Duodenal mucosa (tissue), 2 donors: ENCODE measurements around the gene SARNP.

Source experiments
- H3K27ac ChIP-seq: one replicate; pipeline ENCODE4 v1.7.0; 2013; ENCODE audit warnings: low read depth, low read length
- H3K27me3 ChIP-seq, 2 donors: one replicate each; pipeline ENCODE4 v1.7.0; 2013; ENCODE audit warnings: low read length in 2 of 2, control low read depth in 1 of 2; ENCODE audit not compliant: insufficient read depth in 2 of 2, control insufficient read depth in 1 of 2
- H3K36me3 ChIP-seq, 2 donors: one replicate each; pipeline ENCODE4 v1.7.0; 2013; ENCODE audit warnings: low read length in 2 of 2, control low read depth in 1 of 2; ENCODE audit not compliant: insufficient read depth in 2 of 2, control insufficient read depth in 1 of 2
- H3K4me1 ChIP-seq, 2 donors: one replicate each; pipeline ENCODE4 v1.7.0; 2013; ENCODE audit warnings: low read length in 2 of 2, control low read depth in 1 of 2; ENCODE audit not compliant: insufficient read depth in 2 of 2, control insufficient read depth in 1 of 2
- H3K4me3 ChIP-seq, 2 donors: one replicate each; pipeline ENCODE4 v1.7.0; 2013; ENCODE audit warnings: low read length in 2 of 2, low read depth in 1 of 2
- H3K9ac ChIP-seq, 2 donors: one replicate each; pipeline ENCODE4 v1.7.0; 2013; ENCODE audit warnings: low read length in 2 of 2, low read depth in 1 of 2
- H3K9me3 ChIP-seq, 2 donors: one replicate each; pipeline ENCODE4 v1.7.0; 2013; ENCODE audit warnings: low read length in 2 of 2, control low read depth in 1 of 2; ENCODE audit not compliant: control insufficient read depth in 1 of 2

Gene SARNP

DNA sequence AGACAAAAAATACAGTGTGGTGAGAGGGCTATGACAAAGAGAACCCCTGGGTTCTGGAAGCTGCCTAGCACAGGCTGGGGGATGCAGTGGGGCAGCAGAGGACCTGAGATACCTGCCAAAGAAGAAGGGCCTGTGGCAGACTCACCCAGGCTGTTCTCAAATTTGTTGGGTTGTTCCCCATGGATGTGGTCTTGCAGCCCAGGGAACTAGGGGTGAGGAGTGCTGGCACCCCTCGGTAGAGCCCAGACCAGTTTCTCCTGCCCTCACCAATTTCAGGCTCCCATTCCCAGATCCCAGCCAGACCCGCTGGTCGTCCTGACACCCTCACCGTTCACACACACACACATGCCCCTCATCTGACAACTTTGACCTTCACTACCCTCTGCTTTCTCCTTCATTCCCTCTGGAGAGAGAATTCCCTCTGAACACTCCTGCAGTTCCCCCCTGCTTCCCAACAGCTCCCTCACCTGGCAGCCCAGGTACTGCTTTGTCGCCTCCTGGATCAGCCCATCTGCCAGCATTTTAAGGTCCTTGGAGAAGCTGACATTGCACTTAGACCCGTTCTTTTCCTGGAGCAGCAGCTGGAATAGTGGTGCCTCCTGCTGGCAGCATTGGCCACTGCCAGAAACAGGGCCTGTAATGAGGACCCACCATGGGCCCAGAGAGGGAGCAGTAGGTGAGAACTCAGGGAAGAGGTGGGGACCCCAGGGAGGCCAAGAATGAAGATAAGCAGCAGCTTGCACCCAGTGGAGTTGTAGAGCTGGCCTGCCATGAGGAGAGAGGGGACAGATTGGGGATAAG is 80.5 kb downstream of the SARNP start:
- no peak overlapping the region for H3K27ac ChIP-seq
- no peaks in the 10 kb centered on the region for H3K9me3 ChIP-seq
- peaks cover 10 to 15% of the 10 kb centered on the region in 2 donors for H3K4me1 ChIP-seq
- peaks cover 0 to 4% of the 10 kb centered on the region in 2 donors for H3K27me3 ChIP-seq
- H3K36me3 ChIP-seq = no peaks in the 10 kb centered on the region
- no peak overlapping the region for H3K9ac ChIP-seq
- no peak overlapping the region for H3K4me3 ChIP-seq

DNA sequence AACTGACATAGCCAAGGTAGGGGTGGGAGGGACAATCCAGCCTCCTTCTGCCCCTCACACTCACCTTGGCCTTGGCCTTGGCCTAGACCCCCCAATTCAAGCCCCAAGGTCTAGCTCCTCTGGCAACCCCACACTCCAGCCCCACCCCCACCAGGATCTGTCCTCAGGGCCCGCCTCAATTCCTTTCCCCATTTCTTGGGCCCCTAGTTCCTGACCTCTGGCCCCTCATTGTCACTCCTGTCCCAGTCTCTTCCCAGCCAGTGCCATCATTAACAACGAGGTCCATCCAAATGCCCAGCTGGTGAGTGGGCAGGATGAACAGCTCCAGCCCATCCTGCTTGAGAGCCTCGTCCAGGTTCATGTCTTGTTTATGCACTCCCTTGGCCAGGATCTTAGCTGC is 81.4 kb downstream of the SARNP start:
- H3K36me3 ChIP-seq = no peaks in the 10 kb centered on the region
- no peak overlapping the region for H3K9ac ChIP-seq
- H3K9me3 ChIP-seq = no peaks in the 10 kb centered on the region
- H3K27ac ChIP-seq = no peak overlapping the region
- peaks cover 10 to 15% of the 10 kb centered on the region in 2 donors for H3K4me1 ChIP-seq
- no peaks in the 10 kb centered on the region for H3K27me3 ChIP-seq
- H3K4me3 ChIP-seq = no peak overlapping the region

DNA sequence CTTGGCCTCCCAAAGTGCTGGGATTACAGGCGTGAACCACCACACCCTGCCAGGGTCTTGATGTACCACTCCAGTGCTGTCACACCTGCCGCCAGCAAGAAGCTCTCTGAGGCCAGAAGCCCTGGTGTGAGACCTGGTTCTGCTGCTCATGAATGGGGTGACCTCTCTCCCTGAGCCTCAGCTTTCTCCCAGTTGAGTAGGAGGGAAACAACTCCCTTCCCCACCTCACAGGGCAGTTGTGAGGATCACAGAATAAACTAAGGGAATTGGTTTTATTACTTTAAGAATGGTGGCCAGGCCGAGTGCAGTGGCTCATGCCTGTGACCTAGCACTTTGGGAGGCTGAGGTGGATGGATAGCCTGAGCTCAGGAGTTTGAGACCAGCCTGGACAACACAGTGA is 82.9 kb downstream of the SARNP start:
- Histone ChIP-seq H3K4me1 (peaks cover 20 to 27% of the 10 kb centered on the region in 2 donors), H3K9me3 (no peaks in the 10 kb centered on the region), H3K9ac (no peak overlapping the region), H3K36me3 (no peaks in the 10 kb centered on the region), H3K27me3 (no peaks in the 10 kb centered on the region), H3K27ac (no peak overlapping the region), H3K4me3 (no peak overlapping the region)

DNA sequence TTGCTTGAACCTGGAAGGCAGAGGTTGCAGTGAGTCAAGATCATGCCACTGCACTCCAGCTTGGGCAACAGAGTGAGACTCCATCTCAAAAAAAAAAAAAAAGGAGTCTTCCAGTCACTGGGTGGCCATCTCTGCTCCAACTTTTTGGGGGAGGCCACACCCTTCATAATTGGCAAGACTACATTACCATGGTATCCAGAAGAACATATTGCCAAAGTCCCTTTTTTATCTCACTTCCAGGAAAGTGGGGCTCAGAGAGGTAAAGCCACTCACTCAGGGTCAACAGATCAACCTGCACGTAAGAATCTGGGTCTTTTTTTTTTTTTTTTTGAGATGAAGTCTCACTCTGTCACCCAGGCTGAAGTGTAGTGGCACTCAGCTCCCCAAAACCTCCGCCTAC is 83.7 kb downstream of the SARNP start:
- Histone ChIP-seq H3K36me3 (no peaks in the 10 kb centered on the region), H3K4me1 (peaks cover 20 to 29% of the 10 kb centered on the region in 2 donors), H3K27ac (no peak overlapping the region)

DNA sequence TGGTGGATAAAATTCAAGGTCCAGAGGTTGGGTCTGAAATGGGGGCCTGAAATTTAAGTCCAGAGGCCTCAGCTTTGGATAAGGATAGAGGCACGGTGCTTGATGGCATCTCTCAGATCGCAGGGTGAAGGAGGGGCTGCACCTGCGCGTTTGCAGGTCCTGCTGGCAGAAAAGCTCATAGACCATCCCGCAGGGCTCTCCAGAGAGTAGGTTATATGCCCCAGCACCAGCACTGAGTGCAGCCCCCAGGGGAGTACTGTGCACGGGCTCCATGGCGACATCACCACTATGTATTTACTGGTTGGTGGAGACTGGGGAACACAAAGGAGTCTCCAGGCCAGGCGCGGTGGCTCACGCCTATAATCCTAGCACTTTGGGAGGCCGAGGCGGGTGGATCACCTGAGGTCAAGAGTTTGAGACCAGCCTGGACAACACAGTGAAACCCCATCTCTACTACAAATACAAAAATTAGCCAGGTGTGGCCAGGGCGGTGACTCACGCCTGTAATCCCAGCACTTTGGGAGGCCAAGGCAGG is 84.4 kb downstream of the SARNP start:
- peaks cover 14 to 25% of the 10 kb centered on the region in 2 donors for H3K4me1 ChIP-seq
- H3K27me3 ChIP-seq = no peaks in the 10 kb centered on the region
- H3K36me3 ChIP-seq = no peaks in the 10 kb centered on the region
- no peak overlapping the region for H3K27ac ChIP-seq
- H3K9ac ChIP-seq = no peak overlapping the region
- no peaks in the 10 kb centered on the region for H3K9me3 ChIP-seq
- no peak overlapping the region for H3K4me3 ChIP-seq

More for the DNA sequence above, 83.7 kb downstream of the SARNP start:
- Histone ChIP-seq H3K9me3 (no peaks in the 10 kb centered on the region), H3K4me3 (no peak overlapping the region), H3K9ac (no peak overlapping the region), H3K27me3 (no peaks in the 10 kb centered on the region)

DNA sequence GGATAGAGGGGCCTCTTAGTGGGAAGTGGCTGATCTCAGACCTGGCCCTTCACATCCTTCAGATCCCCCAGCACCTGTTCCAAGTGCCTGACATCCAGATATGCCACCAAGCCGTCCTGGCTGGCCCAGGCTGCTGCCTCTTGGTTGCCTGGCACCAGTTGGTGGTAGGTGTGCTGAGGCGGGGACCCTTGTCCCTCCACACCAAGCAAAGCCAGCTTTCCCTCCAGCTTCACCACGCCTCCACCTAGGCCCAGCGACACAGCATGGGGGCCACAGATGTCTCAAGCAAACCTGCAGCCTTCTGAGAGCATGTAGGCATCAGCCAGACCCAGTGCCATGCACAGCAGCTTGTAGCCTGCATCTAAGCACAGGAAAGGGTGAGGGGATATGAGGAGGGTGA is 85.2 kb downstream of the SARNP start:
- Histone ChIP-seq H3K9ac (no peak overlapping the region), H3K27ac (no peak overlapping the region), H3K9me3 (no peaks in the 10 kb centered on the region), H3K4me3 (no peak overlapping the region), H3K36me3 (no peaks in the 10 kb centered on the region), H3K27me3 (no peaks in the 10 kb centered on the region), H3K4me1 (peaks cover 15 to 25% of the 10 kb centered on the region in 2 donors)

DNA sequence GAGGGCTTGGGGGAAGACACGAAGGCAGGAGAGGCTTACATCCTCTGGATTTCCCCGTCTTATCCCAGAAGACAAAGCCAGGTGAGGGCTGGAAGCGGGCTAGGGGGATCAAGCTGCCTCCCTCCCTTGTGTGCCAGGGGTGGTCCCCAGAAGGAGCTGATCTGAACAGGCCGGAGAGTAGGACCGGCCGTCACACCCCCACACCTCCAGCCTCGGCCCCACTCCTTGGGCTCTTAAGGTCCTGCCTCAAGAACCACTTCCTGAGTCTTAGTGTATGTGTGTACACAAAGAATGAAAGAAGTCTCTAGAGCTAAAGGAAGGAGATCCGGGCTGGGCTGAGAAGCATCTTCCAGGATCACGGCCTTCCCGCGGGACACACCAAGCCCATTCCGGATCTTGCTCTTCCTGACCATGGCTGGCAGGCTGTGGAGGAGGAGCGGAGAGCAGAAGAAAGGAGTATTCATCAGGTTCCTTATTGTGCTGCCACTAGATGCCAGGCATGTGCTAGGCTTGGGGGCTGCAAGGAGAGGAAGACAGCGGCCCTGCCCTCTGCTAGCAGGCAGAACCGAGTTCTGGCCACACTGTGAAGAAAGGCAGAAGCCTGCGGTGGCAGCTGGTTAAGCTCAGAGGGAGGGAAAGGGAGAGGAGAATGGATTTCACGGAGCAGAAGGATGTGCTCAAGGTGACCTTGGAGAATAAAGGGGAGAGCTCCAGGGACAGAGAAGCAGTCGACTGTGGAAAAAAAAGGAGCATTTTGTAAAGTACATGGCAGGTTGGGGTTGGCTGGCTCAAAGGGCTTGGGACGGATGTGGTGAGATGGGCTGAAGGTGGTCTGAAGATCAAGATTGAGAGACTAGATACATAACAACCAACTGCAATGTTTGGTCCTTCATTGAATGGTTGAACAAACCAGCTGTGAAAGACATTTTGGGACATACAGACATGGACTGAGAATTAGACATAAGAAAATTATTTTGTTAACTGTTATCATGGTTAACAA is 87.4 kb downstream of the SARNP start:
- peak overlapping the region; percentile 96 for H3K27ac ChIP-seq
- peak overlapping the region; percentile 86 to 98 for H3K9ac ChIP-seq
- H3K27me3 ChIP-seq = no peaks in the 10 kb centered on the region
- H3K4me3 ChIP-seq = peak overlapping the region; percentile 82 to 97
- H3K9me3 ChIP-seq = no peaks in the 10 kb centered on the region
- peaks cover 8 to 15% of the 10 kb centered on the region in 2 donors for H3K36me3 ChIP-seq
- peaks cover 22 to 31% of the 10 kb centered on the region in 2 donors for H3K4me1 ChIP-seq

DNA sequence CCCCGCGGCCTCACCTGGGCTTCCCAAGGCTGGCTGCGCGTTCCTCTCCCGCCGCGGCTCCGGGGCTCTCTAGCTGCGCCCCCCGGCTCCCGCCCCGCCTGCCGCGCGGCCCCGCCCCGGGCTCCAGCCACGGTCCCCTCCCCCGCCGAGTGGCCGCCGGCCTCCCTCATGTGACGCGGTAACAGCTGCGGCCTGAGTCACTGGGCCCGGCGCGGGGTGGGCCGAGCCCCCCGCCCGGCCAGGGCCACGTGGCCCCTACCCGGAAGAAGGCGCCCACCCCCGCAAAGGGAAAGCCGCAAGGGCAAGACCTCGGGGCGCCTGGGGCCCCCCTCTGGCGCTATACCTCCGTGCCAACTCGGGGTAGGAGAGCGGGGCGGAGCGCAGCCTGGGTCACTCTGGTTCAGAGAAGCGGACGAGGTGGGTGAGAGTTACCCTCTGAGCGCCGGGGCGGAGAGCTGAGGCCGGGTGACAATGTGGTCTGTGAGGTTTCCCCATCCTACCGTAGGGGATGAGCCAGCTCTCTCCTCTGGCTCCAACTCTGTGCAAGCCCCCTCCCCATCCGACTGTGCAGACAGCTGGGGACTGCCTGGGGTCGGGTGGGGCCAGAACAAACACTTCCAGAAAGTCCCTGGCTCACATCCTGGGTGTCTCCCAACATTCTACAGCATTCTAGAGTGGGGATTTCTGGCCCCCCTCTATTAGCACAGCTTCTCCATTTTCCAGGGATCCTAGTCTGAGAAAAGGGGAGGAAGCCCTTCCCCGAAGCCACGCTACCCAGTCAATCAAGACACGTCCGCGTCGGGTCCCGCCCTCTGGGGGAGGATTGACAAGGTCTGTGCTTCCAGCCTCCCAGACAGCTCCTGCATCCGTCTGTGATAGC is 88.3 kb downstream of the SARNP start, which contains the start of gene CD63:
Gene CD63 (minus strand): TSS at position 71 of the 880 bp plus-strand sequence. CDS start 668 bp downstream, outside the sequence.
- Histone ChIP-seq H3K4me3 (peak within 1 kb of the TSS; percentile 82 to 97), H3K9ac (peak within 1 kb of the TSS; percentile 88 to 98), H3K27me3 (no peaks in the 10 kb centered on the region), H3K36me3 (peaks cover 11 to 24% of the 10 kb centered on the region in 2 donors), H3K9me3 (no peaks in the 10 kb centered on the region), H3K27ac (peak within 1 kb of the TSS; percentile 96), H3K4me1 (peaks cover 31 to 41% of the 10 kb centered on the region in 2 donors)

DNA sequence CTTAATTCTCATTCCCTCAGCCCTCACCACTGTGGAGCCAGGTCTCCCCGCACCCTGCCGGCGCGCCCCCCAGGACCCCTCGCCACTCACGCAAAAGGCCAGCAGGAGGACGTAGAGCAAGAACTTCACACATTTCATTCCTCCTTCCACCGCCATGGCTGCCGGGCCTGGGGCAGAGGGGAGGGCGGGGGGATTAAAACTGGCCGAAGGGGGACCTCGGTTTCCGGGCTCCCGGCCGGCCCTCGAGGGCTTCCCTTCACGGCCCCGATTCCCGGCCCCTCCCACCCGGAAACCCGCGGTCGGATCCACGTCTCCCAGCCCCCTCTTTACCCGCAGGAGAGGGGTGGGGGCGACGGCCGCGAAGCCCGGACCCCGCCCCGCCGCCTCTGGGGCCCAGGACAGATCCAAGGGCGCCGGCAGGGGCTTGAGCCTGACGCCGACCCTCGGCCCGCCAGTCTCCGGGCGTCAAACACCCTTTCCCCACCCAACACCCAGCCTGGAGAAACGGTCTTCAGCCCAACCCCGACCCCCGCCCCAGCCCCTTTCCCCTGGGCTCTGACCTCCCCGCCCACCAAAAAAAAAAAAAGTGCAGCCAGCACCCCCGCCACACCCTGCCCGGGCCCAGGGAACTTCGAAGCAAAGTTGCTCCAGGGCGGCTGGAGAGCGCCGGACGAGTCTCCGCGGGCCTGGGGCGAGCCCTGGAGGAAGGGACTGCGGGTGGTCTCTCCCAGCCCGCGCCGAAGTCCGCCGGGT is 89.2 kb downstream of the SARNP start:
- Histone ChIP-seq H3K4me3 (peak overlapping the region; percentile 82 to 97), H3K36me3 (peaks cover 13 to 30% of the 10 kb centered on the region in 2 donors), H3K4me1 (peaks cover 39 to 49% of the 10 kb centered on the region in 2 donors), H3K27ac (peak overlapping the region; percentile 96), H3K9me3 (no peaks in the 10 kb centered on the region), H3K9ac (peak overlapping the region; percentile 88 to 98), H3K27me3 (no peaks in the 10 kb centered on the region)
